GM23248 (cell line): Measurements from ENCODE around the gene PKIG. TPM values are rescaled to one million over a fixed set of nuclear protein-coding genes. Genes with fewer than 3 reads are reported as not detected.

Experiments
- DNase-seq: peaks from one replicate; pipeline ENCODE4 v3.0.0-alpha.2; 2015
- H2AFZ ChIP-seq: fragments of 200-600 bp; sonication (generic); 2 replicates; pipeline ENCODE4 v1.6.1; 2016; ENCODE audit warnings: antibody characterized with exemption
- H3F3A ChIP-seq: fragments of 200-600 bp; sonication (generic); 2 replicates; pipeline ENCODE4 v1.6.1; 2016; ENCODE audit warnings: mild to moderate bottlenecking, antibody characterized with exemption, mixed run types; ENCODE audit not compliant: insufficient read depth
- H3K27ac ChIP-seq: fragments of 200-600 bp; sonication (generic); 2 replicates; pipeline ENCODE4 v1.5.1; 2016; ENCODE audit warnings: mild to moderate bottlenecking
- H3K27me3 ChIP-seq: fragments of 200-600 bp; sonication (generic); replicated peaks from 2 replicates; pipeline ENCODE4 v1.6.1; 2016; ENCODE audit warnings: mild to moderate bottlenecking; ENCODE audit not compliant: insufficient read depth
- H3K36me3 ChIP-seq: fragments of 200-600 bp; sonication (generic); 2 replicates; pipeline ENCODE4 v1.6.1; 2016; ENCODE audit warnings: low read depth, mild to moderate bottlenecking
- H3K4me1 ChIP-seq: fragments of 200-600 bp; sonication (generic); 2 replicates; pipeline ENCODE4 v1.6.1; 2016; ENCODE audit warnings: mild to moderate bottlenecking; ENCODE audit not compliant: insufficient read depth
- H3K4me2 ChIP-seq: fragments of 200-600 bp; sonication (generic); one replicate; pipeline ENCODE4 v1.6.1; 2016; ENCODE audit warnings: mild to moderate bottlenecking; ENCODE audit not compliant: unreplicated experiment
- H3K4me3 ChIP-seq: fragments of 200-600 bp; sonication (generic); 2 replicates; pipeline ENCODE4 v1.5.1; 2016; ENCODE audit warnings: mild to moderate bottlenecking
- H3K79me2 ChIP-seq: fragments of 200-600 bp; sonication (generic); 2 replicates; pipeline ENCODE4 v1.6.1; 2016; ENCODE audit warnings: mild to moderate bottlenecking; ENCODE audit not compliant: insufficient read depth
- H3K9ac ChIP-seq: fragments of 200-600 bp; sonication (generic); 2 replicates; pipeline ENCODE4 v1.6.1; 2016; ENCODE audit warnings: mild to moderate bottlenecking
- H3K9me2 ChIP-seq: fragments of 200-600 bp; sonication (generic); 2 replicates; pipeline ENCODE4 v1.6.1; 2016; ENCODE audit warnings: mixed run types, mild to moderate bottlenecking, moderate library complexity; ENCODE audit not compliant: insufficient read depth
- H3K9me3 ChIP-seq: fragments of 200-600 bp; sonication (generic); one replicate; pipeline ENCODE4 v1.6.1; 2017; ENCODE audit warnings: low read depth
- H4K20me1 ChIP-seq: fragments of 200-600 bp; sonication (generic); 2 replicates; pipeline ENCODE4 v1.6.0; 2016; ENCODE audit not compliant: insufficient read depth
- EZH2 ChIP-seq: fragments of 200-600 bp; sonication (generic); IDR thresholded peaks from 2 replicates; pipeline ENCODE4 v1.6.1; 2018; ENCODE audit warnings: antibody characterized with exemption, mild to moderate bottlenecking; ENCODE audit not compliant: insufficient read depth, poor library complexity, severe bottlenecking
- EZH2phosphoT487 ChIP-seq: fragments of 200-600 bp; sonication (generic); IDR thresholded peaks from 2 replicates; pipeline ENCODE4 v1.6.1; 2018; ENCODE audit warnings: antibody characterized with exemption, moderate library complexity, mild to moderate bottlenecking, low read depth; ENCODE audit not compliant: insufficient read depth
- WGBS, 2 experiments: methylation state at CpG; one replicate each; pipeline ENCODE4 v1.1.6; 2015 to 2017; ENCODE audit warnings: low lambda C conversion rate in 2 of 2, low coverage in 1 of 2; ENCODE audit errors: missing lambda C conversion rate in 2 of 2; 5-methylcytosine and 5-hydroxymethylcytosine counted together
- in situ Hi-C: fragments of 300-500 bp; cut with MboI; formaldehyde crosslinking; loops from 2 replicates; pipeline ENCODE4 v1.15.0; 2020
- polyA plus RNA-seq: library from polyadenylated mRNA; unstranded; fragments of >200 nt; fragmentation: Nextera tagmentation; extraction: Ambion mirVana; gene quantifications from 2 replicates; pipeline ENCODE4 v1.2.1, GENCODE V29; 2016
- total RNA-seq: library from RNA; depleted of rRNA; stranded (reverse); fragments of >200 nt; shearing (Covaris generic); gene quantifications from 2 replicates; pipeline ENCODE4 v1.2.3, GENCODE V29; 2014

PKIG gene
- total and polyA plus RNA-seq, 2 experiments from 2014 or later: 46.0 to 83.7 TPM

DNA sequence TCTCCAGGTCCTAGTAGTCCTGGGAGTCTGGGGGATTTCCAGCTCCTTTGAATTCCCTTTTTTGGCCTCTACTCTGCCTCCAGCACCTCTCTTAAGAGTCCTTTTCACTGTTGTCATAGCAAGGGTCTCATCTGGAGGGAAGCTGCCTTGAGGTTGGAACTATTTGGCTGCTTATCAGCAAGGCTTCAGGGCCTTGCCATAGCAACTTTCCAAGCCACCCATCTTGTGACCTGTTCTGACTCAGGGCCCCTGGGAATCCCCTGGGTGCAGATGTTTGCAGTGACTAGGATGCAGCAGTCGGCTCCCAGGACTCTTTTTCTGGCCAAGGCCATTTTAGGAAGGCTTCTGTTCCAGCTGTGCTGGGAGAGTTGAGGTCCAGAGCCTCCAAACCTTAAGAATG, 12.4 kb downstream of the PKIG start:
- in situ Hi-C loops: no loop called here
- H3K27ac ChIP-seq: no peak overlapping the region
- 4 to 6% methylated on average over 1 of the region's 1 CpG for WGBS, 2 experiments

DNA sequence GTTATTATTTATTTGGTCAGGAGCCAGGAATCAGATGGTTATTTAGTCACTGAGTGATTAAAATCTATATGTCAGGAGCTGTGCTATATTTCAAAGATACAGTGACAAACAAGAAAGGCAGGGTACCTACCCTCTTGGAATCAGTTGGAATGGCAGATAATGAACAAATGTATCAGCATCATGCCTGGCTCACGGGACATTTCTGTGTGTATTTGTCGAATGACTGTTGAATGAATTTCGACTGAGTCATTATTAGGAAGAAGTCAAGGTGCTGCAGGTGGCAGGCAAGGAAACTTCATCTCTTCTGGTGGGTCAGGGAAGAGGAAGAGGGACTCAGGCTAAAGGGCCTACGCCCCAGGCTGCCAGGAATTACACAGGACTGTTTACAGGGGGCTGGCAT, 13.6 kb downstream of the PKIG start:
- no peak overlapping the region for H2AFZ ChIP-seq
- H3K9me3 ChIP-seq: no peaks in the 10 kb centered on the region
- H3K4me1 ChIP-seq: peaks cover 18% of the 10 kb centered on the region
- no peak overlapping the region for H3K27ac ChIP-seq
- no peak for DNase-seq
- 93 to 95% methylated on average over 4 of the region's 4 CpGs for WGBS, 2 experiments
- no peaks in the 10 kb centered on the region for H3K27me3 ChIP-seq
- no peak overlapping the region for H3K4me3 ChIP-seq
- H3K9me2 ChIP-seq: no peaks in the 10 kb centered on the region
- no peak overlapping the region for H3K9ac ChIP-seq
- in situ Hi-C loops: no loop called here
- TF ChIP-seq EZH2phosphoT487 (no peak), EZH2 (no peak)
- peaks cover 44% of the 10 kb centered on the region for H3K79me2 ChIP-seq
- H3K36me3 ChIP-seq: no peaks in the 10 kb centered on the region
- no peak overlapping the region for H3K4me2 ChIP-seq
- no peaks in the 10 kb centered on the region for H4K20me1 ChIP-seq
- H3F3A ChIP-seq: 0 out of 2 replicates have a peak, but pooled peaks cover 6% of the 10 kb centered on the region

More for the DNA sequence above, 12.4 kb downstream of the PKIG start:
- no peak overlapping the region for H3K4me3 ChIP-seq
- DNase-seq: peak; percentile 74
- peaks cover 8% of the 10 kb centered on the region for H3K36me3 ChIP-seq
- 0 out of 2 replicates have a peak, but pooled peaks cover 6% of the 10 kb centered on the region for H3F3A ChIP-seq
- no peak overlapping the region for H2AFZ ChIP-seq
- H3K4me1 ChIP-seq: peaks cover 10% of the 10 kb centered on the region
- no peaks in the 10 kb centered on the region for H3K9me2 ChIP-seq
- H3K27me3 ChIP-seq: no peaks in the 10 kb centered on the region
- 0 out of 2 replicates have a peak overlapping the region, but pooled peaks have one; percentile 26 for H3K9ac ChIP-seq
- H4K20me1 ChIP-seq: no peaks in the 10 kb centered on the region
- TF ChIP-seq EZH2 (no peak), EZH2phosphoT487 (no peak)
- peaks cover 45% of the 10 kb centered on the region for H3K79me2 ChIP-seq
- H3K9me3 ChIP-seq: no peaks in the 10 kb centered on the region
- no peak overlapping the region for H3K4me2 ChIP-seq

DNA sequence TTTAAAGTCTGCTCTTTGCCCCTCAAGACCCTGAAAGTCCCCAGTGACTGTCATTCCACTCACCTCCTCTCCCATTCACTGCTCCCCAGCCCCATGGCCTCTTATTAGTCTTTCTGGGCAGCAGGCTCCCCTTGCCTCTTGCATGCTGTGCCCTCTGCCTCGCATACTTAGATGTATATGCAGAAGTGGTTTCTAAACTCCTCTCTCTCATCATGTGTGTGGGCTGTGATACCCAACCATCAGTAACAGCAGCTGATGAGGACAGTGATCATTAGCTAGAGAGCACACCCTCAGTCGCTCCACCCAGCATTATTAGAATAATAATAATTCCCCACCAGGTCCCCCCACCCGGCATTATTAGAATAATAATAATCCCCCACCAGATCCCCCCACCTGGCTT, 14.5 kb downstream of the PKIG start:
- H3K9me2 ChIP-seq: no peaks in the 10 kb centered on the region
- peaks cover 13% of the 10 kb centered on the region; the same call in 1 of the 2 replicates for H3F3A ChIP-seq
- no peak overlapping the region for H3K9ac ChIP-seq
- 84 to 96% methylated on average over 2 to 3 of the region's 3 CpGs for WGBS, 2 experiments
- no peak overlapping the region for H3K4me3 ChIP-seq
- no peak for DNase-seq
- no peaks in the 10 kb centered on the region for H3K27me3 ChIP-seq
- H3K4me2 ChIP-seq: no peak overlapping the region
- no peak overlapping the region for H2AFZ ChIP-seq
- H4K20me1 ChIP-seq: no peaks in the 10 kb centered on the region
- H3K79me2 ChIP-seq: peaks cover 44% of the 10 kb centered on the region
- peaks cover 26% of the 10 kb centered on the region for H3K4me1 ChIP-seq
- no peaks in the 10 kb centered on the region for H3K9me3 ChIP-seq
- in situ Hi-C loops: no loop called here
- no peaks in the 10 kb centered on the region for H3K36me3 ChIP-seq
- H3K27ac ChIP-seq: no peak overlapping the region
- TF ChIP-seq EZH2 (no peak), EZH2phosphoT487 (no peak)

DNA sequence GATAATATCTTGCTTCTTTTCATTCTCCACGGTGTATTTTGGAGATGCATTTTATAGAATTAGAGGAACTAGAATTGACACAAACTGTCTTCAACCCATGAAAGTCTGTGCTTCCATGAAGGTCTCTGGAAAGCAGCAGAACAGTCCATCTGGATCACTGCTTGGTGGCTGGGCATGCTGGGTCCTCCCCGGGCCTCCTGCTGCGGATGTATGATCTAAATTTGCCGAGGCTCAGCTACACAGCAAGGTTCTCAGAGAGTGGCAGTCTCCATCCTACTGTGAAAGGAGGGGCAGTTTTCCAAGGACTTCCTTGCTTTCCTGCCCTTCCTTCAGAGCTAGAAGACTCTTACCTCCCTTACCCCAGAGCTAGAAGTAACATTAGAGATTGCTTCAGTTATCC, 15.1 kb downstream of the PKIG start:
- no peak for TF ChIP-seq EZH2phosphoT487
- no peak for TF ChIP-seq EZH2
- Histone ChIP-seq H3K4me1 (peaks cover 33% of the 10 kb centered on the region), H3K27me3 (no peaks in the 10 kb centered on the region), H3F3A (peaks cover 20% of the 10 kb centered on the region), H3K4me3 (no peak overlapping the region), H3K27ac (no peak overlapping the region), H3K4me2 (no peak overlapping the region), H3K79me2 (peaks cover 44% of the 10 kb centered on the region), H2AFZ (no peak overlapping the region), H3K9ac (no peak overlapping the region), H3K9me2 (no peaks in the 10 kb centered on the region), H3K36me3 (no peaks in the 10 kb centered on the region), H4K20me1 (no peaks in the 10 kb centered on the region), H3K9me3 (no peaks in the 10 kb centered on the region)
- in situ Hi-C loops: no loop called here
- no peak for DNase-seq
- 79 to 93% methylated on average over 4 of the region's 4 CpGs for WGBS, 2 experiments

DNA sequence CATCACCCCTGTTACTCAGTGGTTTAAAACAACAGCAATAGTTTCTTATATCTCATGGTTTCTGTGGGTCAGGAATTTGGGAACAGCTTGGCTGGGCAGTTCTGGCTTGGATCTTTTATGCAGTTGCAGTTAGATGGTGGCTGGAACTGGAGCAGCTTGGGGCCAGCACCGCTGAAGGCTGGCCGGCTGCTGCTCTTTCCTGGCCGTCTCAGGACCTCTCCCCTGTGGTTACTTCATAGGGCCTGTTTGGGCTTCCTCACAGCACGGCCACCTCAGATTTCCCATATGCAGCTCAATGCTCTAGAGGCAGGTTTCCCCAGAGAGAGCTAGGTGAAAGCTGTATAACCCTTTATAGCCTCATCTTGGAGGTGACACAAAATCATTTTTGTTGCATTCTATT, 15.6 kb downstream of the PKIG start:
- in situ Hi-C loops: no loop called here
- H3K9ac ChIP-seq: no peak overlapping the region

More for the DNA sequence above, 15.6 kb downstream of the PKIG start:
- Histone ChIP-seq H3K27me3 (no peaks in the 10 kb centered on the region), H3F3A (peaks cover 24% of the 10 kb centered on the region), H3K36me3 (no peaks in the 10 kb centered on the region), H4K20me1 (no peaks in the 10 kb centered on the region), H3K9me2 (no peaks in the 10 kb centered on the region), H3K9me3 (no peaks in the 10 kb centered on the region), H3K4me3 (no peak overlapping the region), H3K79me2 (peaks cover 45% of the 10 kb centered on the region), H2AFZ (no peak overlapping the region), H3K4me2 (no peak overlapping the region), H3K27ac (no peak overlapping the region), H3K4me1 (peaks cover 33% of the 10 kb centered on the region)
- TF ChIP-seq EZH2phosphoT487: no peak
- TF ChIP-seq EZH2: no peak
- no peak for DNase-seq
- WGBS, 2 experiments: 63 to 80% methylated on average over 4 of the region's 4 CpGs
